HG02840 (cell line): ENCODE data around the gene SCN9A.
"Not testable (repeated sequence)": the region's sequence is repeated elsewhere in the genome, so short reads cannot be mapped to it uniquely, and the experiment has no call there.

Source experiments
- ATAC-seq: cut with Tn5 transposase; IDR thresholded peaks from one replicate; pipeline ENCODE4 v1.9.1; 2021; ENCODE audit warnings: mild to moderate bottlenecking, moderate library complexity, moderate number of reproducible peaks; ENCODE audit not compliant: unreplicated experiment, low FRiP score

Gene SCN9A

GRCh38 chr2:166375736-166376487, at the start of gene SCN9A:
Gene SCN9A, minus strand, starts transcription at chr2:166375944. Its CDS starts 64,188 bp downstream, at chr2:166311756.
- no peak for ATAC-seq

DNA sequence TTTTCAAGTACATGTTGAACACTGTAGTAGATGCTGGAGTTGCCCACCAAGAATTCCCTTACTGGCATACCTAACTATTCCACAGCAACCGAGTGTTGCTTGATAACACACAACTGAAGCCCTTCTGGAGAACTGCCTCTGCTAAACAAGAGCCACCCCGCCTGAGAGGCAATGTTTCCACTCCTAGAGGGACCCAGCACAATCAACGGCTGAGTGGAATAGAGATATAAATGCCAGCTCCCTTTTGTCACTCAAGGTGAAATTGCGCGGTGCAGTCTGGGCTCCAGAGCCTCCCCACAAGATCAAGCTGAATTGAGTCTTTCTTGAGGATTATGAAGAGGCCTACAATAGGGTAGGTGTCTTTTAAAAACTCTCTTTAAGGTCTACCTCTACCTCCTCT, 49.1 kb upstream of the SCN9A start:
- ATAC-seq, result no peak

- no peak for ATAC-seq
Observed at GRCh38 chr2:166419616-166419934, 43.8 kb upstream of the SCN9A start.

DNA sequence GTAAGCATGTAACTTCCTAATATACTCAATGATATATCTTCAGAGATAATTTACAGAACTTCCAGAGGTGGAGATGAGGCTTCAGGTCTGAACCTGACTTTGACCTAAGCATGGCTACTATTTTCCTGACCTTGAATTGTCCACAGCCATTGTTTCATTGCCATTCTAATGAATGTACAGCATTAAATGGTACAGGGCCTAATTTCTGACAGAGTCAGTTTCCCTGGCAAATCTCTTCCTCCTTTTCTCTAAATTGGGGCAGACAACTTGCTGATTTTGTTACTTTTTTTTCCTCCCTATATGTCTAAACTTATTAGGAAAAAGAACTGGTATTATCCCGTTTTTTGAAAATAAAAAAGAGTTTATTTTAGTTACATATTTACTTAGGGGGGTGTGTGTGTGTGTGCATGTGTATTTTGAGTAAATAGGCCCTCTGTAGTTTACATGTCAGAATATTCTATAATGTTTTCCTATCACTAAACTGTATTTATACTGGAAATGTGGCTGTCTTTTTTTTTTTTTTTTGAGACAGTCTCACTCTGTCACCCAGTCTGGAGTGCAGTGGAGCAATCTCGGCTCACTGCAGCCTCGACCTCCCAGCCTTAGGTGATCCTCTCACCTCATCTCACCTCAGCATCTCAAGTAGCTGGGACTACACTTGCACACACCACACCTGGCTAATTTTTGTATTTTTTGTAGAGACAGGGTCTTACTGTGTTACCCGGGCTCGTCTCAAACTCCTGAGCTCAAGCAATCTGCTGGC, 43.3 kb upstream of the SCN9A start:
- no peak for ATAC-seq

- no peak for ATAC-seq
Observed at GRCh38 chr2:166417669-166418068, 41.9 kb upstream of the SCN9A start.

- no peak for ATAC-seq
Observed at GRCh38 chr2:166413255-166413654, 37.5 kb upstream of the SCN9A start.

GRCh38 chr2:166411473-166412230, 35.9 kb upstream of the SCN9A start:
- ATAC-seq, result no peak

GRCh38 chr2:166410828-166411472, 35.2 kb upstream of the SCN9A start:
- no peak for ATAC-seq

DNA sequence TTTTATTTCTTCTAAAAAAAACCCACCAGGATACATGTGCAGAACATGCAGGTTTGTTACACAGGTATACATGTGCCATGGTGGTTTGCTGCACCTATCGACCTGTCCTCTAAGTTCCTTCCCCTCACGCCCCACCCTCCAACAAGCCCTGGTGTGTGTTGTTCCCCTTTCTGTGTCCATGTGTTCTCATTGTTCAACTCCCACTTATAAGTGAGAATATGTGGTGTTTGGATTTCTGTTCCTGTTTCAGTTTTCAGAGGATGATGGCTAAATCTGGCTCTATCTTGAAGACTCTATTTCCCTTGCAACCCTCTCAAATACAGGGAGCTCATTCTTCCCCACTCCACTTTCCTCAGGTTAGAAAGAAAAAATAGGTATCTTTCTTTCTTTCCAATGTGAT, 32.0 kb upstream of the SCN9A start:
- not testable (repeated sequence) for ATAC-seq

- ATAC-seq, result no peak
Observed at GRCh38 chr2:166406374-166406773, 30.6 kb upstream of the SCN9A start.

DNA sequence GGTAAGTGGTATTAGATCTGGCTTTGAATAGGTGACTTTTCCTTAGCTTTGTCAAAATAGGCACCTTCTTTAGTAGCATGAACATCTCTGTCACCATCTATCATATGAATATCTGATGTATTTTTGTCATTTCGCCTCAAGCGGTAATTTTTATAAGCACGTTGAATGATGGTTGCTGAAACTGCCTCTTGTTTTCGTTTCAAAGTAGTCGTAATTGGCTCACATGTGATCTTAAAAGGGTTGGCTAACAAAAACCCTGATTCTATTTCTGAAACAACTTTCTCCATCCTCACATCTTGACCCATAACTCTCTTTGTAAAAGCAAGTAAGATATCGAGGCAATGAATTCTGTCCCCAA, 29.8 kb upstream of the SCN9A start:
- no peak for ATAC-seq

DNA sequence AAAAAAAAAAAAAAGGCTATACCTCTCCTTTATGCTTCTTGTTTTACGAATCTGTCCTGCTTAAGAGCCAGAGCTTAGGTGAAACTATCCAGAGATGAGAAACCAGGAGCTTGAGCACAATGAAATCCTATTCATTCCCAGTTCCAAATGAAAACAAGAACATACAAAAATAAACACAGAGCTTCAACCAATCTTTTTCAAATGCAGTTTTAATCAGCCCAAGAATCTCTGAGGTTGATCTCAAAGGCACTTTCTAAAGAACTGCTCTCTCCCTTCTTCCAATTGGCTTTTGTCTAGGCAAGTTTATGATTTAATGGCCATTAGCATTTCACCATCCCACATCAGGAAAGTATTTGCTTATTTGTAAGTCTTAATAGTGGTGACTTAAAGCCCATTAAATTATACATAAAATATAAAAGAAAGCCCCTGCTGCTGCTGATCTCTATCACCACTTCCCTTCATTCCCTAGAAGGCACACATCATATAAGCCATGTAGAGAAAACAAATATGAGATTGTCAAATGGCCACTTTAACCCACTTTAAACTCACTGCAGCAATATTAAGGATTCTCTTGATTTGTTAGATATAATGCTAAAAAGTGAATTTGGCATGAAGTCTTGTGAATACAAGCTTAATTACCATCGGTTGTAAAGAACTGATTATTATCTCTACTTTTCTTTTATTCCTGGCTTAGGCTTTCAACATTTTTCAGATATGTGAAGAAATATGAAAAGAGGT, 29.3 kb upstream of the SCN9A start:
- ATAC-seq, result no peak

DNA sequence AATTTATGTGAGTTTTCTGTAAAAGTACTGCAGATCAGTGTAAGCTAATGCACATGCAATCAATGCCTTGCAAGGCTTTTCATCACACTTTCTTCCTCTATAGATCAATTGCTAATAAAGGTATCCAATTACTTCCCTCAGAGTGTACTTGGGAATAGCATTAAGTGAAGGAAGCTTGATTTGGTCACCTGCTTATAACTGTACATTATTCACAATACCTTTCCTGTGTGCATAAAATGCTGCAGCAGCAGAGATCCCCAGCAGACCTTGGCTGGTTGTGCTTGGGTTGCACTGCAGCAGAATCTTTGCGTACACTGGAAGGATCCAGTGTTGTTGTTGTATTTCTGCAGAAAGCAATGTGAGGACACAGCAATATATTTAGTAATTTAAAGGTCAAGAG, 18.5 kb upstream of the SCN9A start:
- no peak for ATAC-seq

DNA sequence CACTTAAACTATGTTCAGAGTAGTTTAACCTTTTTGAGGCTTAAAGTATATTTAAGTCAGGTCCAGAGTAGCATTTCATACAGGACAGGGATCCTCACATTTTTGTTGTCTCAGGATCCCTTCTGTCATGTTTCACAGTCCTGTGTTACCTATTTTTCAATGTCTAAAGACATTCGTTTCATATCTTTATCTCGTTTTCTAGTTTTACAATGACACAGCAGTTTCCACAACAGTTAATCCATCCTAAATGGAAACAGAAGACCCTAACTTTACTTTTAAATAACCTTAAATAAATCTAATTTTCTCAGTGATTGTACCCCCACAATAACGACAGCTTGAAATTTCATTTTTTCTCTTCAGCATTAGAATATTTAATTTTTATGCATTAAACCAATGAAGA, 17.3 kb upstream of the SCN9A start:
- no peak for ATAC-seq

- no peak for ATAC-seq
Observed at GRCh38 chr2:166388481-166389070, 12.8 kb upstream of the SCN9A start.

- no peak for ATAC-seq
Observed at GRCh38 chr2:166385313-166385712, 9.6 kb upstream of the SCN9A start.

DNA sequence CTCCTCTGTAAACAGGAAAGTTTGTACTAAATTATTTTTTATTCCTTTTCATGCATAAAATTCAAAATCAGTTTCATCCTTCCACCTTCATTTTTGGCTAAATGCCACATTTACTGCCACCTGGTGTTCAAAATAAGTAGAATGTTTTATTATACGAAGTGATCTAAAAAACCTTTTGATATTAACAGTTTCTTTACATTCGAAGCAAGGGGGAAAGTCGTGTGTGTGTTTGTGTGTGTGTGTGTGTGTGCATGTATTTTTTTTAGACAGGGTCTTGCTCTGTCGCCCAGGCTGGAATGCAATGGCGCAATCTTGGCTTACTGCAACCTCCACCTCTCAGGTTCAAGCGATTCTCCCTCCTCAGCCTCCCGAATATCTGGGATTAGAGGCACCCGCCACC, 9.0 kb upstream of the SCN9A start:
- ATAC-seq, result no peak

DNA sequence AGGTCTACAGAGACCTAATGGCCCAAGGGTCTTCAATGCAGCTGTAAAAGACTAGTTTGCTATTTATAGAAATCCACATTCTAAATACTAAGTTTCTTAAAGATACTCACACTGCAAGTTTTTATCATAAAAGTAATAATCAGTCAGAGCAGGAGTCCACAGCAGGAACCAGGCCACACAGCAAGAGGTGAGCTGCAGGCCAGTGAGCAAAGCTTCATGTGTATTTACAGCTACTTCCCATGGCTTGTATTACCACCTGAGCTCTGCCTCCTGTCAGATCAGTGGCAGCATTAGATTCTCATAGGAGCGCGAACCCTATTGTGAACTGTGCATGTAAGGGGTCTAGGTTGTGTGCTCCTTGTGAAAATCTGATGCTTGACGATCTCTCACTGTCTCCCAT, 6.7 kb upstream of the SCN9A start:
- ATAC-seq, result no peak

GRCh38 chr2:166380615-166381014, 4.9 kb upstream of the SCN9A start:
- ATAC-seq, result no peak

GRCh38 chr2:166376873-166377272, 1.1 kb upstream of the SCN9A start:
- no peak for ATAC-seq
